Forelimb muscle (tissue), 1 donor: ENCODE data around the gene LFNG. TPM values are rescaled to one million over a fixed set of nuclear protein-coding genes. Genes with fewer than 3 reads are reported as not detected.

Source experiments
- DNase-seq: peaks from one replicate; pipeline ENCODE4 v3.0.0-alpha.2; 2013; ENCODE audit warnings: low read depth
- polyA plus RNA-seq: library from polyadenylated mRNA; unstranded; fragments of 120-200 nt; gene quantifications from one replicate; pipeline ENCODE4 v1.2.1, GENCODE V29; 2013; ENCODE audit not compliant: insufficient read length

Gene LFNG
- polyA plus RNA-seq, 1 donor: 19.7 TPM

GRCh38 chr7:2570021-2570420, 50.4 kb downstream of the LFNG start:
- no peak for DNase-seq

- no peak for DNase-seq
These were observed 51.8 kb downstream of the LFNG start for GRCh38 chr7:2571409-2571808.

GRCh38 chr7:2572101-2572842, 52.7 kb downstream of the LFNG start:
- DNase-seq: no peak

GRCh38 chr7:2573761-2574160, 54.2 kb downstream of the LFNG start:
- no peak for DNase-seq

DNA sequence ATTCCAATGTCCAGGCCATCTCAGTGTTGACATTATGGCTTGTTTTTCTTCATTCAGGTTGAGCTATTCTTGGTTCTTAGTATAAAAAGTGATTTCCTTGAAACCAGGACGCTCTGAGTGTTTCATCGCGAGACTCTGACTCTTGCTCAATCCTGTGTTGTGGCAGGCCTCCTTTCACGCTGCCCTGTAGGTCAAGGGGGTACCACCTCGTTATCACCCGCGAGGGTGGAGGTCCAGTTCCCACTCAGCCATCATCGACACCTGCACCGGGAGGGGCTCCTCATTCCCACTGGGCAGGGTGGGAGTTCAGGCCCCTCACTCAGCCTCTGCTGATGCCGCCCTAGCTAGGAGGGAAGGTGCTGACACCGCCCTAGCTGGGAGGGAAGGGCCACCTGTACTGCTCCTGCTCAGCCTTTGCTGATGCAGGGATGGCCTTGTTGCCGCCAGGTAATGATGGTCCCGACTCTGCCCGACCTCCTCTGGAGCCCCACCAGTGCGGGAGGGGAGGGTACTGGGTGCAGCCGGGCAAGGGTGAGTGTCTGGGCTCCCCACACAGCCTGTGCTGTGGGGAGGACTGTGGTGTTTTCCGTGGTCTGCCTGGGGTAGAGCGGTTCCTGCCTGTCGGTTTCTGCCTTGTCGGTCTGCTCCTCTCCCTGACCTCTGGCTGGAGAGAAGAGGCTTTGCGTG, 55.6 kb downstream of the LFNG start:
- DNase-seq: no peak

DNA sequence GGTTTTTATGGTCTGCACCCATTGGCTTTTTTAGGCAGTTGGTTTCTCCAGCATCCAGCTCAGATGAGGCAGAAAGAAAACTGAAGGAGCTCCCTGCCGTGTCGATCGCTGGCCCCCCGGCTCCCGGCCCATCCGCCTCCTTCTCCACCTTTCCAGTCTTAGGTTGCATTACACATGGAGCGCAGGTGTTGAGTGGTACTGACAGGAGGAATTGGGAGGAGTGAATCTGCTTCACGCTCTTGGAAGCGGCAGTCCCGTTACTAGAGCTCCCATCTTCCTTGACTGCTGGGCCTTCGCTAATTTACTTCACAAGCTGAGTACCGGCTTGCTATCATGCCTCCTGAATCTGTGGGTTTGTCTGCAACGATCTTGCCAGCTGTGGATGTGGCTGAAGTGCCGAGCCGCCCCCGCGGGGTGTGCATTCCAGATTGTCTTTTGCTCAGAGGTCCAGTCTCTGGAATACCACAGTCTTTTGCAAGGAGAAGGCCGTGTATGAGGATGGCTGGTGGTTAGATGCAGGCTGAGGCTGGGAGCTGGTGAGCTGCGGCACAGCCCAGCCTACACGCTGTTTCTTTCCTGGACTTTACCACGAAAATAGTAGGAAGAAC, 56.3 kb downstream of the LFNG start:
- DNase-seq: no peak

DNA sequence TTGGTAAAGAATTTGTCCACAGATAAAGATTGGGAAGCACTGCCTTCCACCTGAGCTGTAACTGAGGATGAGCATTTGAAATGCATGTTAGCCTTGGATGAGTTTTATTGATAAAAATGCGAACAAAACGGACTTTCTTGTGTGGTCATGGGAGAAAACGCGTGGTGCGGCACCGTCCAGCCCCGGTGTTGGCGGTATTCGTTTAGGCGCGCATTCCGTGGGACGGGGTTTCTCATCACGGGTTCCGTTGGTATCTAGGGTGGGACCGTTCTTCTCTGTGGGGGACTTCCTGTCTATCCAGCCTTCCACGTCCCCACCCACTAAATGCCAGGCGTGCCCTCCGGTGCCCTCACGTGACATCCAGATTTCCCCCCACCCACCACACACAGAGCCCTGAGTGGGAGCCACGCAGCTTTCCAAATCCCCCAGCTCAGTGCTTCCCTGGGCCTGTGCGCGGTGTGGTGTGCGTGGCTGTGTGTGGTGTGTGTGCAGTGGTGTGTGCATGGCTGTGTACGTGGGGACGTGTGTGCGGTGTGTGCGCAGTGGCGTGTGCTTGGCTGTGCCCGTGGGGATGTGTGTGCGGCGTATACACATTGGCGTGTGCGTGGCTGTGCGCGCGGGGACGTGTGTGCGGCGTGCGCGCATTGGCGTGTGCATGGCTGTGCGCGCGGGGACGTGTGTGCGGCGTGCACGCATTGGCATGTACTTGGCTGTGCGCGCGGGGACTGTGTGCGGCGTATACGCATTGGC, 57.3 kb downstream of the LFNG start:
- no peak for DNase-seq

Other genes with a start within 250 kb of the LFNG start
- 29.2 TPM for gene SNX8, start 205.3 kb upstream of the LFNG start, polyA plus RNA-seq
- gene EIF3B, start 164.9 kb upstream of the LFNG start, polyA plus RNA-seq: 90.2 TPM
- 9.3 TPM for gene CHST12, start 116.2 kb upstream of the LFNG start, polyA plus RNA-seq
- not detected for gene GRIFIN, start 43.4 kb upstream of the LFNG start, polyA plus RNA-seq
- 20.3 TPM for gene BRAT1, start 35.8 kb downstream of the LFNG start, polyA plus RNA-seq
- gene IQCE, start 39.2 kb downstream of the LFNG start, polyA plus RNA-seq: 5.4 TPM
- 71.4 TPM for gene TTYH3, start 112.2 kb downstream of the LFNG start, polyA plus RNA-seq
- gene AMZ1, start 168.4 kb downstream of the LFNG start, polyA plus RNA-seq: 0.29 TPM